RKO (cell line): ENCODE results near the gene SLC25A21.
"Not testable (repeated sequence)": the region's sequence is repeated elsewhere in the genome, so short reads cannot be mapped to it uniquely, and the experiment has no call there.

Source experiments
- DNase-seq: peaks from one replicate; pipeline ENCODE4 v3.0.0-alpha.2; 2016; ENCODE audit warnings: low spot score

SLC25A21 gene

DNA sequence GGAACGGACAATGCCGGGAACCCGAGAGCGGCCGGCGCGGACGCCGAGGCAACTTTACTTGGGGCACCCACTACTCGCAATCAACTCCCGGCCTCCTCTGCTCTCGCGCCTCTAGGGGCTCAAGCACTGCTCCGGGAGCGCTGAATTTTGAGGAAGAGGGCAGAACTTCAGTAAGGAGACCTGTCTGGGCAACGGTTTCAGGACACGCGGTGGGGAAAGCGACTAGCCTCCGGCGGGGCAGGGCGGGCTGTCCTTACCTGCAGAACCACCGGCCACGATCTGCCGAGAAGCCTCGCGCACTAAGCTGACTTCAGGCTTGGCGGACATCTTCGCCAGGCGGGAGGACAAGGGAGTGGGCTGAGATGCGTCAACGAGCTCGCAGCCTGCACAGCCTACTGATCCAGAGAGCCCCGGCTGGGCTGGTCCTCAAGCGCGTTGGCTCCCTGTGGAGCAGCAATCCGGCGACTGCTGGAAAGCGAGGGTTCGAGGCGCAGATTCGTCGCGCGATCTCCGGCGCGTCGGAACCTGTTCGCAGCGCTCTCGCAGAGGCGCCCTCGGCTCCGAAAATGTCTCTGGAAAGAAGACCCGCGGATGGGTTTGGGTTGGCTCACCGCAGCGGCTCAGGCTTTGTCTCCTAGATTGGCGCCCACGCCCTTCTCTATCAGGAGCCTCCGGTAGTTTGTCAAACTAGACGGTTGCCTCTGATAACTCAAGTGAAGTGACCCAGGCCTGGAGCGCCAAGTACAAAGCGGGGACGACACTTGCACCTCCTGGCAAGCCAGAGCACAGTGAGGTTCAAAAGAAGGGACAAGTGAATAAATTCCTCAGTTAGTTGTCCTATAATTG lies at the start of gene SLC25A21:
Gene SLC25A21, minus strand, starts transcription at position 583 of the 846 bp plus-strand sequence.
- DNase-seq = peak; percentile 91

GRCh38 chr14:37221073-37221472 lies 48.7 kb upstream of the SLC25A21 start:
- no peak for DNase-seq

DNA sequence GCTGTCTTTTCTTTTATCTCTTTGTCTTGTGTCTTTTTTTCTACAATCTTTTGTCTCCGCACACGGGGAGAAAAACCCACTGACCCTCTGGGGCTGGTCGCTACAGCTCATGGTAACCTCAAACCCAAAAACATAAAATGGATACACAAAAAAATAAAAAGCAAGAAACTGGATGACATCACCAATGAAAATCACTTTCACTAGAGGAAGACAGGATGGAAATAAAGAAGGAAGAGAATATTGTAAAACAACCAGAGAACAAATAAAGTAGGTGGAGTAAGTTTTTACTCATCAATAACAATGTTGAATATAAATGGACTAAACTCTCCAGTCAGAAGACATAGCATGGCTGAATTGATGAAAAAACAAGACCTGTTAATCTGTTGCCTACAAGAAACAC lies 42.9 kb upstream of the SLC25A21 start:
- DNase-seq = no peak

DNA sequence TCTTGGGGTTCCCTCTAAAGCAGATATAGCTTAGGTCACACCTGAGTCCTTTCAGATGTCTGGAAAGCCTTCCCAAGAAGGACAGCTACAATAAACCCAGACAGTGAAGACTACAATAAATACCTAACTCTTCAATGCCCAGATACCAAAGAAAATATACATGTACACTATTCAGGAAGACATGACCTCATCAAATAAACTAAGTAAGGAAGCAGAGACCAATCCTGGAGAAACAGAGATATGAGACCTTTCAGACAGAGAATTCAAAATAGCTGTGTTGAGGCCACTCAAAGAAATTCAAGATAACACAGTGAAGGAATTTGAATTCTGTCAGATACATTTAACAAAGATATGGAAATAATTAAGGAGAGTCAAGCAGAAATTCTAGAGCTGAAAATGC lies 40.6 kb upstream of the SLC25A21 start:
- no peak for DNase-seq

DNA sequence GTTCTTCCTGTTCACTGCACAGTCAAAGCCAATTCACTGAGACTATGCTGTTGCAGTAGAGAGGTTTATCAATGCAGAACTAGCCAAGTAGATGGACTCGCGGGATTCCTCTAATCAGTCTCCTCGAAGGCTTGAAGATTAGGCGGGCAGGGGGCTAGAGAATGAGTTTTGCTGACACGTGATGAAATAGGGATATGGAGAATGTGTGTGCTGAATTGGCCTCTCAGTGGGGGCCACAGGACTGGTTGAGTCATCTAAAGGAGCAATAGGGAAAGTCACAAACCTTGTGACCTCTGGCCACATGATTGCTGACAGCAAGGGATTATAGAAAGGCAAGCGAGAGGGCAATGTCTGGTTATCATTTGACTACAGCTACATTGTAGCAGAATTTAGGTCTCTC lies 38.0 kb upstream of the SLC25A21 start:
- DNase-seq = no peak

- not testable (repeated sequence) for DNase-seq
These were observed 37.2 kb upstream of the SLC25A21 start for GRCh38 chr14:37209617-37210016.

GRCh38 chr14:37205623-37206605 lies 33.5 kb upstream of the SLC25A21 start:
- not testable (repeated sequence) for DNase-seq

- DNase-seq = no peak
These were observed 31.0 kb upstream of the SLC25A21 start for GRCh38 chr14:37203423-37203822.

GRCh38 chr14:37202812-37203211 lies 30.4 kb upstream of the SLC25A21 start:
- no peak for DNase-seq

GRCh38 chr14:37202265-37202664 lies 29.9 kb upstream of the SLC25A21 start:
- DNase-seq = peak; percentile 37

- no peak for DNase-seq
These were observed 29.3 kb upstream of the SLC25A21 start for GRCh38 chr14:37201724-37202123.

DNA sequence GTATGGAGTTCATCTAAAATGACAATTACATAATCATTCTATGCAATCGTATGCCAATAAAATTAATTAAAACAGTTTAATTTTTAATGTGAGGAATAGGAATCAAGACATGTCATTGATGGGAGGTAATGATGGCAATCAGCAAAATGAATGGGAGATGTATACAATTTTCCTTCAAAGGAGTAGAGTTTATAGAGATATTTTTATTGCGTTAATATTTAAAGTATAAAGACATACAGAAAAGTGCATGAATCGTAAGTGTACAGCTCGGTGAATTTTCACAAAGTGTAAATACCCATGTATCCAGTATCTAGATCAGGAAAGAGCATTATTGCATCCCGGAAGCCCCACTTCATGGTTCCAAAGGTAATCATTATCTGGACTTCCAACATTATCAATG lies 26.5 kb upstream of the SLC25A21 start:
- DNase-seq = no peak

- DNase-seq = no peak
These were observed 25.8 kb upstream of the SLC25A21 start for GRCh38 chr14:37198273-37198598.

DNA sequence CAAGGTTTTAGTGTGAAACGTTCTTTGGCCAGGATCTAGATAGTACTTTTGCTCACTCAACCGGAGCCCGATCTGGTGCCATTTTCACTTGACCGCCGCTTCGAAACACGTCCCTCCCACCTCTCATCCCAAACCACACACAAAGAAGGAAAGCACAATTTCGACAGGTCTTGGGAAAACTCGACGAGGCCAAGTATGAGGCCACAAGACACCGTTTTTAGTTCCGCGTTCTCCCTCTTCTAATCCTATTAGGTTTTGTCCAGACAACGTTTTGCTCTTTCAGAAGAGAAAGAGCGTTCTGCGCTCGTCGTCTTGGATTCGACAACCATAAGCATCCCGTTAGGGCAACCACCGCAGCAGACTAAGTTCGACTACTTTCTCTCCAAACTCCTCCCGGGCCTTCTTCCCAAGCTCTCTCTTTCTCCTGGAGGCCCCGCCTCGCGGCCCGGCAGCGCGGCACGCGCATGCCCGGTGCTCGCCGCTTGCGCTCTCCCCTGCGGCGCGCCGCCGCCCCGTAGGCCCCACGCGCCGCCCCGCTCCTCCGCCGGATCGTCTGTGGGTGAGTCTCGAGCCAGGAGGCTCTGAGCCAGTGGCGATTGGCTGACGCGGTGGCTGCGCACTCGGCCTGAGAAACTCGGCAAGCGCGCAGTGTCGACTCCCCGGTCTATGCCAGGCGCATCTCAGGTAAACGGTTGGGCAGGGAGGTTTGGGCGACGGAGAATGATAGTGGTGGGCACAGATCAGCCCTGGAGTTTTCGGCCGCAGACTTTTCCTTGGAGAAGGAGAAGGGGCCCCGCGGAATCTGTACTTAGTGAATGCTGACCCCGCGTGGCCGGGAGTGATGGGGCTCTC lies 25.2 kb upstream of the SLC25A21 start, which contains the start of gene MIPOL1:
Gene MIPOL1, plus strand, starts transcription at position 517 of the 852 bp plus-strand sequence. CDS start 49,952 bp downstream, outside the sequence.
- peak; percentile 89 for DNase-seq

DNA sequence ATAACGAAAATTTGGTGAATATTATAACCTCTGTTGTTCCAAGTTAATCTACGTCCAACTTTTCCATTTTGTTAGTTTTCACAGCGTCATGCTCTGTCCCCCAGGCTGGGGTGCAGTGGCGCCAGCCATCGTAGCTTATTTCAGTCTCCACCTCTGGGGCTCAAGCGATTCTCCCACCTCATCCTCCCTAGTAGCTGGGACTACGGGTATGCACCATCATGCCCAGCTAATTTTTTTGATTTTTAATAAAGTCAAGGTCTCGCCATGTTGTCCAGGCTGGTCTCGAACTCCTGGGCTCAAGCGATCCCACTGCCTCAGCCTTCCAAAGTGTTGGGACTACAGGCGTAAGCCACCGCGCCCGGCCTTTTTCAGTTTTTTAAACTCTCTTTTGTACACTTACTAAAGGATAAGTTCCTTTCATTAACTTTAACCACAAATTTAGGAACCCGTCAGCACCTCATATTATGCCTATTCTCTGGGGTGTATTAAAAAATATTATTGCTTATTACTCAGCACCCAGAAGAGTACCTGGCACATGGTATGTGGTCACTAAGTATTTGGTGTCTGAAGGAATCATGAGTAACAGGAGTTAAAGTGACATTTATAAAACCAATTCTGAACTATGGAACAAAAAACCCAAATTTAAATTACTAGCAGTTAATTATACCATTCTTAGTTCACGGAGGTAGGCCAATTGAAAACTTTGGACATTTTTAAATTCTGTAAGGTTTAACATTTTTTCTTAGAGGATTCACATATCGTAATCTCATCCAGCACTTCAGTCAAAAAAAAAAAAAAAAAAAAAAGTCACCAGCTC lies 24.4 kb upstream of the SLC25A21 start:
- peak; percentile 41 for DNase-seq

DNA sequence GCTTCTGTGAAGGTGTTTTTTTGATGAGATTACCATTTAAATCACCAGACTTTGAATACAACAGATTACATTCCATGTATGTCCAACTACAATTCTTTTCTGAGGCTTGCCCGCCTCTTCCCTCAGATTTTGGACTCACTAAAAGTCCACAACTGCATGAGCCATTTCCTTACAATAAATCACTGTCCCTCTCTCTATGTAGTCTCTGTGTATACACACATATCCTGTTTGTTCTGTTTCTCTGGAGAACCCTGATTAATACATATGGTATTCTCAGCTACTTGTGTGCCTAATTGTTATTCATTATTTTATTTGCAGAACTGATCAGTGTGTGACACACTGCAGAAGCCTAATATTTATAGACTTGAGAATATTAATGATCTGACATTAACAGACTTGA lies 22.9 kb upstream of the SLC25A21 start:
- peak; percentile 65 for DNase-seq

DNA sequence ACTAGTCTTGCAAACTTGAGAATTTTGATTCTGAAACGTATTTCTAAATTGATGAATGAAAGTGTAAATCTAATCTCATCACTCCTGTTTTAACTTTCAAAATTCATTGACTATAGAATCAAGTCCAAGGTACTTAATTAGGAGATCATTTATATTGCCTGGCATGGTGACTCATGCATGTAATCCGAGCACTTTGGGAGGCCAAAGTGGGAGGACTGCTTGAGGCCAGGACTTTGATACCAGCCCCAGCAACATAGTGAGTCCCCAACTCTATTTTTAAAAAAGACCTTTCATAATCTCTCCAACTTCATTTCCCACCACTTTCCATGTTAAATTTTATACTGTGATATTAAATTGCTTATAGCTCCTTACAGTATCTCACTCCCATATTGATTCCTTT lies 22.3 kb upstream of the SLC25A21 start:
- no peak for DNase-seq

GRCh38 chr14:37189733-37190132 lies 17.3 kb upstream of the SLC25A21 start:
- DNase-seq = not testable (repeated sequence)

- not testable (repeated sequence) for DNase-seq
These were observed 15.6 kb upstream of the SLC25A21 start for GRCh38 chr14:37187840-37188577.

DNA sequence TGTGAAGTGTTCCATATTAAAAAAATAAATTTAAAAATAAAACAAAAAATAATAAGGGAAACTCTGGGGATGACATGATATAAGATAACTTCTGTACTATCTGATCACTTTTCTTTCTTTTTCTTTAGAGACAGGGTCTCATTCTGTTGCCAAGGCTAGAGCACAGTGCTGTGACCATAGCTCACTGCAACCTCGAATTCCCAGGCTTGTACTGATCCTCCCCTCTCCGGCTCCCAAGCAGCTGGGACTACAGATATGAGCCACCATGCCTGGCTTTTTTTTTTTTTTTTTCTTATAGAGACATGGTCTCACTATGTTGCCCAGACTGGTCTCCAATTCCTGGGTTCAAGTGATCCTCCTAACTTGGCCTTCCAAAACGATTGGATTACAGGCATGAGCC lies 14.9 kb upstream of the SLC25A21 start:
- DNase-seq = no peak
